Peyer's patch (tissue), 4 donors: Measurements from ENCODE around the gene MTFMT.

Experiments
- CTCF ChIP-seq, 6 experiments: fragments of 450-650 bp in 4 of 6; fragments of 200-600 bp in 2 of 6; sonication (generic) in 1 of 6; IDR thresholded peaks; one replicate each; pipeline ENCODE4 v1.5.1; 2017 to 2019; ENCODE audit warnings: antibody characterized with exemption in 6 of 6, mild to moderate bottlenecking in 3 of 6, moderate library complexity in 1 of 6
- POLR2A ChIP-seq, 2 donors: fragments of 450-650 bp; IDR thresholded peaks; one replicate each; pipeline ENCODE4 v1.5.1; 2017; ENCODE audit warnings: antibody characterized with exemption in 2 of 2, mild to moderate bottlenecking in 2 of 2, moderate library complexity in 2 of 2

- TF ChIP-seq CTCF (IDR thresholded peaks at IDR 0.05): no peak
- no peak for TF ChIP-seq POLR2A (IDR thresholded peaks at IDR 0.05)
These were observed 68.4 kb downstream of the MTFMT start for GRCh38 chr15:64961013-64961412.
